Measurements from ENCODE around the gene KLF4.

- TF ChIP-seq CTCF (IDR thresholded peaks at IDR 0.05) (no peak), POLR2AphosphoS5 (IDR thresholded peaks at IDR 0.05) (no peak), POLR2A (IDR thresholded peaks at IDR 0.05) (no peak)
Measured at GRCh38 chr9:107536462-107536861, 46.9 kb upstream of the KLF4 start.

Data from sigmoid colon (tissue), 4 donors.